ENCODE results near the gene CEBPG. TPM values are rescaled to one million over a fixed set of nuclear protein-coding genes. Genes with fewer than 3 reads are reported as not detected.

The CEBPG gene
- total RNA-seq, 4 donors from 2014 or later = 18.5 to 31.6 (median 26.8) TPM

DNA sequence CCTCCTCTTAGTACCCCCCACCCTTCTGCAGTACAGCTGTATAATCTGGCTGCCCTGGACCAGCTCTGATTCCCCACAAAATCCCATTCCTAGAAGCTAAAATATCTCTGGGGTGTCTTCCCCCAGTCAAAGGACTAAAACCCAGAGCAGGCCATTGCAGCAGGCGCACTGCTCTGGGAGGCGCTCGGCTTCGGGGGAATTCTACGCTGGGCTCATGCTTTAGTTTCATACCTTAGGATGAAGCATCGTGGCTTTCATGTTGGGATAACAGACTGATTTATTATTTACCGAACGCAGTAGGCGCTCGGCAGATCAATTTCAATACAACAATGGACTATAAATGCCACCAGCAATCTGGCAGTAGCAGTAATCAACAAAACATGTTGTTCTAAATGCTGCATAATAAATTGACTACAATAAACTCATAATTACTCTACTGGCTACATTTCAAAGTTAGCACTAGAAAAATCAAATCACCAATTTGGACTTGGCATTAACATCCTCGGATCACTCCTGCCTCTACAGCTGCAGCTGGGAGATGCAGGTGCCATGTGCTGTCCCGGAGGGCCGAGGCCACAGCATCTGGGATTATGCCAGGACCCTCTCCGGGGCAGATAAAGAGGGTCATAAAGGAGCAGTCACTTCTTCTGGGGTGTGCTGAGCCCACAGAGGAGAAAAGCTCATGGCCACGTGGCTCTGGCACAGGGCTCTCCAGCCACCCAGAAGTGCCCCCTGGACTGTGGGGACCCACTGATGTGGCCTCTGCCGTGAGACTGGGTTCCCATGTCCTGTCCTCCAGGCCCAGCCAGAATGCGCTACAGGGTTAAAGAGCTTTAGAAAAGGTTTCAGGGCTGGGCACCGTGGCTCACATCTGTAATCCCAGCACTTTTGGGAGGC, 35.3 kb downstream of the CEBPG start:
- H3K27me3 ChIP-seq = no peaks in the 10 kb centered on the region
- H3K4me1 ChIP-seq = peaks cover 0 to 35% (median 0%) of the 10 kb centered on the region in 3 donors
- no peak overlapping the region for H3K27ac ChIP-seq
- peaks cover 0 to 38% (median 0%) of the 10 kb centered on the region in 3 donors for H3K36me3 ChIP-seq
- intact Hi-C loops (cut with DNase I) = no loop called here
- H3K4me3 ChIP-seq = no peak overlapping the region
- DNase-seq = no peak
- WGBS, 2 donors = 82 to 94% methylated on average over 5 to 15 of the region's 18 CpGs
- no peaks in the 10 kb centered on the region for H3K9me3 ChIP-seq
- no peak for TF ChIP-seq POLR2A (IDR thresholded peaks at IDR 0.05)
- TF ChIP-seq, protein P1, sequence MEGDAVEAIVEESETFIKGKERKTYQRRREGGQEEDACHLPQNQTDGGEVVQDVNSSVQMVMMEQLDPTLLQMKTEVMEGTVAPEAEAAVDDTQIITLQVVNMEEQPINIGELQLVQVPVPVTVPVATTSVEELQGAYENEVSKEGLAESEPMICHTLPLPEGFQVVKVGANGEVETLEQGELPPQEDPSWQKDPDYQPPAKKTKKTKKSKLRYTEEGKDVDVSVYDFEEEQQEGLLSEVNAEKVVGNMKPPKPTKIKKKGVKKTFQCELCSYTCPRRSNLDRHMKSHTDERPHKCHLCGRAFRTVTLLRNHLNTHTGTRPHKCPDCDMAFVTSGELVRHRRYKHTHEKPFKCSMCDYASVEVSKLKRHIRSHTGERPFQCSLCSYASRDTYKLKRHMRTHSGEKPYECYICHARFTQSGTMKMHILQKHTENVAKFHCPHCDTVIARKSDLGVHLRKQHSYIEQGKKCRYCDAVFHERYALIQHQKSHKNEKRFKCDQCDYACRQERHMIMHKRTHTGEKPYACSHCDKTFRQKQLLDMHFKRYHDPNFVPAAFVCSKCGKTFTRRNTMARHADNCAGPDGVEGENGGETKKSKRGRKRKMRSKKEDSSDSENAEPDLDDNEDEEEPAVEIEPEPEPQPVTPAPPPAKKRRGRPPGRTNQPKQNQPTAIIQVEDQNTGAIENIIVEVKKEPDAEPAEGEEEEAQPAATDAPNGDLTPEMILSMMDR (IDR thresholded peaks at IDR 0.05) = no peak

DNA sequence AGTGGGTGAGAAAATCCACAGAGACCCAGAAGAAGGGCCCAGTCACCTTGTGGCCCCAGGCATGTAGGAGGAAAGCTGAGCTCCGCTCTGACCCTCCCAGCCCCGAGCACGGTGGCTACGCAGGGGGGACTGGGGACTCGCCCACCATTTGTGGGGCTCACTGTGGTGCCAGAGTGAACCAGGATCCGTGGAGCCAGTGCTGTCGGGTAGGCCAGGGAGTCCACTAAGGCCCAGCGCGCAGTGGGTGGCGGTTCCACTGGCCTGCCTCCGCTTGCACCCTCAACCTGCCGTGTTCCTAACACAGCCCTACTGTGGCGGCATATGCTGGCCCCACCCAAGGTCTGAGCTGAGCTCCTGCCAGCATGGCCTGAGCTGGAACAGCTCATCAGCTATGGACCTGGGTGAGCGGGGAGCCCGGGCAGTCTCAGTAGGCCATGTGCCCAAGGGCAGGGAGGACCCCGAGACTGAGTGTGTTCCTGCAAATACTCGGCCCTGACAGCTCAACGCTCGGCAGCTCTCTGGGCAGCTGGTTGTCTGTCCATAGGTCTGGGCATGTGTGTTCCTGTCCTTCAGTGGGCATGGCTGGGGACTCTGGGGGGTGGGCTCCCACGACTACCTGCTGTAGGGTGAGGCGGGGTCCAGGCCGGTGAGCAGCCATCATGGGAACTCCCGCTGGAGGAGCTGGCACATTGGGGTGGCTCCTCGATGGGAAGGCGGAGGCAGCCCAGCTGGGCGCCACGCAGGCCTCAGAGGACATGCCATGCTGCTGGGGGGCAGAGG, 36.6 kb downstream of the CEBPG start:
- WGBS, 2 donors = 91 to 93% methylated on average over 10 to 12 of the region's 27 CpGs
- Histone ChIP-seq H3K27ac (no peak overlapping the region), H3K9me3 (no peaks in the 10 kb centered on the region), H3K4me1 (peaks cover 0 to 24% (median 0%) of the 10 kb centered on the region in 3 donors), H3K36me3 (peaks cover 0 to 37% (median 0%) of the 10 kb centered on the region in 3 donors), H3K27me3 (no peaks in the 10 kb centered on the region), H3K4me3 (no peak overlapping the region)
- no peak for DNase-seq
- TF ChIP-seq, protein P1 (IDR thresholded peaks at IDR 0.05) = no peak
- no peak for TF ChIP-seq POLR2A (IDR thresholded peaks at IDR 0.05)
- intact Hi-C loops (cut with DNase I) = no loop called here

DNA sequence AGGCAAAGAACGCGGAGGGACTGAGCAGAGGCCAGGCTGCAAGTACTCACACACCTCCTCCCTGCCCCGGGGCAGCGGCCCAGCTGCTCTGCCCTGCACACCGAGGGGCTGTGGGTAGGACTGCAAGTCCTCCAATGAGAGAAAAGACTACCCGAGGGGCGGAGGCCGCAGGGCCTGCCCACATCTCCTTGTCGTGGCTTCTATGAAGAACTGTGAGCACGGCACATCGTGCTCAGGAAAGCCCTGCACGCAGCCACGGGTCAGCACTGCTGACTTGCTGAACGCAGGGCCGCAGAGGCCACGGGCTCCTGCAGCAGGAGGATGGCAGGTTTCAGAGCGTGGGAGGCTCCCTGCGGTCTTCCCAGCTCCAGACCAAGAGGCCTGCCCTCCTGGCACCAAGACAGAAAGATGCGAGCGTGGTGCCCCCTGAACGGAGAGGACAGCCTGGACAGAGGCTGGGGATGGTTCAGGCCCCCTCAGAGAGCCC, 37.4 kb downstream of the CEBPG start:
- DNase-seq = no peak
- Histone ChIP-seq H3K27me3 (no peaks in the 10 kb centered on the region), H3K36me3 (peaks cover 0 to 31% (median 0%) of the 10 kb centered on the region in 3 donors), H3K4me3 (no peak overlapping the region), H3K27ac (no peak overlapping the region), H3K4me1 (peaks cover 0 to 16% (median 0%) of the 10 kb centered on the region in 3 donors), H3K9me3 (no peaks in the 10 kb centered on the region)
- no CpG with 5 or more reads among the region's 21 CpGs for WGBS, 2 donors
- intact Hi-C loops (cut with DNase I) = no loop called here
- TF ChIP-seq POLR2A (IDR thresholded peaks at IDR 0.05) = no peak
- TF ChIP-seq, protein P1 (IDR thresholded peaks at IDR 0.05) = no peak

DNA sequence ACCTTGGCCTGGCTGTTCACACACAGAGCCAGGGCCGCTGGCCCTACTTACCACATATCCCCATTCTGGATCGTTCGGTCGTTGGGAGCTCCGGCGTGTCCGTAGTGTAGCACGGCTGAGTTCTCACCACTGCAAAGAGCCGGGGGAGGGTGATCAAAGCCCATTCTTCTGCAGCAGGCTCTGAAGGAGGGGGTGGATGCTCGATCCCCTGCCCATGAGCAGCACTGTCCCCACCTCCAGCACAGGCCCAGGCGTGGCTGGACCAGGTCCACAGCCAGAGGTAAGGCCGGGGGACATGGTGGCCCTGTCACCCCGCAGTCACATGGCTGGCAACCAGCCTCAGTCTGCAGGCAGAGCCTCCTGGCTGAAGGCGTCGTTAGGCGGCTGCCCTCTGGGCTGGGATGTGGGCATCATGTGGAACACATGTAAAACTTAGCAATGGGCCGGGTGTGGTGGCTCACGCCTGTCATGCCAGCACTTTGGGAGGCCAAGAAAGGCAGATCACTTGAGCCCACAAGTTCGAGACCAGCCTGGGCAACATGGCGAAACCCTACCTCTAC, 38.2 kb downstream of the CEBPG start:
- WGBS, 2 donors = 88 to 94% methylated on average over 2 to 7 of the region's 20 CpGs
- Histone ChIP-seq H3K27ac (no peak overlapping the region), H3K9me3 (no peaks in the 10 kb centered on the region), H3K36me3 (peaks cover 0 to 31% (median 0%) of the 10 kb centered on the region in 3 donors), H3K4me1 (peaks cover 0 to 14% (median 0%) of the 10 kb centered on the region in 3 donors), H3K27me3 (no peaks in the 10 kb centered on the region), H3K4me3 (no peak overlapping the region)
- DNase-seq = no peak
- TF ChIP-seq, protein P1 (IDR thresholded peaks at IDR 0.05) = no peak
- TF ChIP-seq POLR2A (IDR thresholded peaks at IDR 0.05) = no peak
- intact Hi-C loops (cut with DNase I) = no loop called here

All from esophagus squamous epithelium (tissue), 5 donors.